IMR-90 (cell line): ENCODE data around the gene ERCC1. TPM values are rescaled to one million over a fixed set of nuclear protein-coding genes. Genes with fewer than 3 reads are reported as not detected.

Experiments used
- ATAC-seq: fragments of 200-7000 bp; cut with Tn5 transposase; 2 replicates; pipeline ENCODE4 v1.9.1; 2020; ENCODE audit warnings: low read depth, mild to moderate bottlenecking, moderate library complexity
- BruUV-seq: library from RNA; stranded (reverse); fragments of 400-500 nt; replicated peaks from 2 replicates; lab custom pipeline; 2021; lab: Mats Ljungman, UMichigan
- CTCF ChIA-PET: fragments of 300-600 bp; formaldehyde crosslinking; extraction: SDS; loops from one replicate; lab custom pipeline; 2021; ENCODE audit warnings: antibody characterized with exemption; lab: Yijun Ruan, JAX
- POLR2A ChIA-PET: fragments of 300-600 bp; sonication (Branson Sonifier 250); formaldehyde crosslinking; loops from one replicate; lab custom pipeline; 2022; ENCODE audit warnings: antibody characterized with exemption; ENCODE audit not compliant: unreplicated experiment; lab: Charles Lee
- DNase-seq: peaks from one replicate; pipeline ENCODE4 v3.0.0; 2013
- H2AFZ ChIP-seq: replicated peaks from 2 replicates; pipeline ENCODE3; 2013; ENCODE audit warnings: low read length, mild to moderate bottlenecking; ENCODE audit not compliant: poor library complexity
- H2AK5ac ChIP-seq: 2 replicates; pipeline ENCODE4 v1.6.1; 2013; ENCODE audit warnings: low read depth, low read length, inconsistent platforms
- H2AK9ac ChIP-seq: replicated peaks from 2 replicates; pipeline ENCODE3; 2013; ENCODE audit warnings: mild to moderate bottlenecking, low read depth, low read length, moderate library complexity; ENCODE audit not compliant: poor library complexity
- H2BK120ac ChIP-seq: 2 replicates; pipeline ENCODE4 v1.6.1; 2013; ENCODE audit warnings: low read depth, low read length, inconsistent platforms
- H2BK15ac ChIP-seq: 3 replicates; pipeline ENCODE4 v1.6.1; 2013; ENCODE audit warnings: low read depth, low read length, inconsistent platforms
- H2BK20ac ChIP-seq: 2 replicates; pipeline ENCODE4 v1.6.1; 2013; ENCODE audit warnings: low read depth, mild to moderate bottlenecking, inconsistent platforms, low read length, moderate library complexity
- H2BK5ac ChIP-seq: 2 replicates; pipeline ENCODE4 v1.6.1; 2013; ENCODE audit warnings: mild to moderate bottlenecking, low read depth, low read length, inconsistent platforms; ENCODE audit not compliant: poor library complexity, severe bottlenecking
- H3K14ac ChIP-seq: replicated peaks from 2 replicates; pipeline ENCODE4 v1.6.1; 2013; ENCODE audit warnings: low read depth, low read length, inconsistent platforms
- H3K18ac ChIP-seq: 2 replicates; pipeline ENCODE4 v1.6.1; 2013; ENCODE audit warnings: low read depth, low read length, control low read depth
- H3K23ac ChIP-seq: 2 replicates; pipeline ENCODE4 v1.6.1; 2013; ENCODE audit warnings: low read depth, low read length, inconsistent platforms
- H3K27ac ChIP-seq: 2 replicates; pipeline ENCODE4 v1.5.1; 2013; ENCODE audit warnings: mild to moderate bottlenecking, control low read depth, low read length; ENCODE audit not compliant: insufficient read depth
- H3K27me3 ChIP-seq: 2 replicates; pipeline ENCODE4 v1.6.1; 2013; ENCODE audit warnings: low read length; ENCODE audit not compliant: control insufficient read depth, insufficient read depth
- H3K36me3 ChIP-seq: 2 replicates; pipeline ENCODE4 v1.6.1; 2013; ENCODE audit warnings: low read length, mixed read lengths; ENCODE audit not compliant: control insufficient read depth, insufficient read depth
- H3K4ac ChIP-seq: 2 replicates; pipeline ENCODE4 v1.6.1; 2013; ENCODE audit warnings: low read depth, low read length, inconsistent platforms
- H3K4me1 ChIP-seq: 2 replicates; pipeline ENCODE4 v1.6.1; 2013; ENCODE audit warnings: low read length, mixed read lengths; ENCODE audit not compliant: control insufficient read depth, insufficient read depth
- H3K4me2 ChIP-seq: 2 replicates; pipeline ENCODE4 v1.6.1; 2013; ENCODE audit warnings: low read depth, mild to moderate bottlenecking, control low read depth, low read length, moderate library complexity
- H3K4me3 ChIP-seq: 2 replicates; pipeline ENCODE4 v1.5.1; 2013; ENCODE audit warnings: low read depth, mild to moderate bottlenecking, control low read depth, low read length, moderate library complexity; ENCODE audit not compliant: insufficient read depth
- H3K56ac ChIP-seq: 2 replicates; pipeline ENCODE4 v1.6.1; 2013; ENCODE audit warnings: low read length, inconsistent platforms; ENCODE audit not compliant: insufficient read depth; ENCODE audit errors: extremely low read depth
- H3K79me1 ChIP-seq, 2 experiments: 2 replicates each; pipeline ENCODE4 v1.6.1; 2013; ENCODE audit warnings: low read length in 2 of 2, inconsistent platforms in 1 of 2, low read depth in 1 of 2
- H3K9ac ChIP-seq: 2 replicates; pipeline ENCODE4 v1.6.1; 2013; ENCODE audit warnings: low read depth, low read length, control low read depth
- H3K9me1 ChIP-seq: 2 replicates; pipeline ENCODE4 v1.6.1; 2013; ENCODE audit warnings: low read length, inconsistent platforms; ENCODE audit not compliant: insufficient read depth
- H3K9me3 ChIP-seq: 2 replicates; pipeline ENCODE4 v1.6.1; 2013; ENCODE audit warnings: low read length; ENCODE audit not compliant: control insufficient read depth, insufficient read depth
- H4K20me1 ChIP-seq: 2 replicates; pipeline ENCODE4 v1.6.1; 2013; ENCODE audit warnings: low read length, inconsistent platforms; ENCODE audit not compliant: insufficient read depth
- H4K5ac ChIP-seq: 2 replicates; pipeline ENCODE4 v1.6.1; 2013; ENCODE audit warnings: mild to moderate bottlenecking, low read depth, low read length, control low read depth
- H4K8ac ChIP-seq, 2 experiments: 2 replicates each; pipeline ENCODE4 v1.6.1; 2013; ENCODE audit warnings: low read depth in 2 of 2, low read length in 2 of 2, control low read depth in 1 of 2, inconsistent platforms in 1 of 2
- H4K91ac ChIP-seq: 2 replicates; pipeline ENCODE4 v1.6.1; 2013; ENCODE audit warnings: low read depth, low read length, inconsistent platforms; ENCODE audit not compliant: insufficient read depth
- BHLHE40 ChIP-seq: fragments of 150-350 bp; IDR thresholded peaks from 2 replicates; pipeline ENCODE4 v1.6.1; 2016; ENCODE audit warnings: mild to moderate bottlenecking, low read depth, low read length
- CEBPB ChIP-seq: IDR thresholded peaks from 2 replicates; pipeline ENCODE4 v1.6.1; 2012; ENCODE audit warnings: low read depth, low read length, improper control_type of control experiment
- CHD1 ChIP-seq: IDR thresholded peaks from 2 replicates; pipeline ENCODE4 v1.6.1; 2012; ENCODE audit warnings: low read depth, low read length, improper control_type of control experiment
- CTCF ChIP-seq: conservative IDR thresholded peaks from 2 replicates; pipeline ENCODE4 v1.5.1; 2012; ENCODE audit warnings: mild to moderate bottlenecking, low read depth, low read length, improper control_type of control experiment
- ELK1 ChIP-seq: fragments of 150-350 bp; IDR thresholded peaks from 2 replicates; pipeline ENCODE4 v1.6.1; 2016; ENCODE audit warnings: low read depth, mild to moderate bottlenecking, low read length, moderate library complexity, borderline replicate concordance
- FOS ChIP-seq: fragments of 150-350 bp; IDR thresholded peaks from 2 replicates; pipeline ENCODE4 v1.6.1; 2016; ENCODE audit warnings: low read depth, low read length
- MAFK ChIP-seq: IDR thresholded peaks from 2 replicates; pipeline ENCODE4 v1.6.1; 2012; ENCODE audit warnings: low read depth, low read length, improper control_type of control experiment
- MAZ ChIP-seq: IDR thresholded peaks from 2 replicates; pipeline ENCODE4 v1.6.1; 2012; ENCODE audit warnings: low read depth, mild to moderate bottlenecking, low read length, improper control_type of control experiment, moderate library complexity, borderline replicate concordance
- MXI1 ChIP-seq: IDR thresholded peaks from 2 replicates; pipeline ENCODE4 v1.6.1; 2012; ENCODE audit warnings: low read depth, mild to moderate bottlenecking, low read length, moderate library complexity, borderline replicate concordance
- NFE2L2 ChIP-seq: fragments of 150-350 bp; IDR thresholded peaks from 2 replicates; pipeline ENCODE4 v1.6.1; 2016; ENCODE audit warnings: low read depth, mild to moderate bottlenecking, low read length
- POLR2A ChIP-seq: IDR thresholded peaks from 2 replicates; pipeline ENCODE4 v1.6.1; 2012; ENCODE audit warnings: mild to moderate bottlenecking, low read depth, low read length
- RAD21 ChIP-seq: IDR thresholded peaks from 2 replicates; pipeline ENCODE4 v1.6.1; 2012; ENCODE audit warnings: low read length, improper control_type of control experiment
- RCOR1 ChIP-seq: IDR thresholded peaks from 2 replicates; pipeline ENCODE4 v1.6.1; 2012; ENCODE audit warnings: mild to moderate bottlenecking, low read length, improper control_type of control experiment; ENCODE audit not compliant: insufficient replicate concordance
- RFX5 ChIP-seq: IDR thresholded peaks from 2 replicates; pipeline ENCODE4 v1.8.0; 2012; ENCODE audit warnings: low read depth, mild to moderate bottlenecking, low read length, moderate library complexity
- SMC3 ChIP-seq: fragments of 150-350 bp; IDR thresholded peaks from 2 replicates; pipeline ENCODE4 v1.6.1; 2016; ENCODE audit warnings: low read depth, mild to moderate bottlenecking, antibody characterized with exemption, low read length, moderate library complexity
- USF2 ChIP-seq: fragments of 150-350 bp; IDR thresholded peaks from 2 replicates; pipeline ENCODE4 v1.6.1; 2017; ENCODE audit warnings: mild to moderate bottlenecking, antibody characterized with exemption, low read length, low read depth
- WGBS, 2 experiments: methylation state at CpG; one replicate each; pipeline versions ENCODE4 v1.1.5 to v1.1.7; 2013; ENCODE audit warnings: missing lambda C conversion rate in 2 of 2; ENCODE audit not compliant: insufficient read length in 1 of 2; ENCODE audit errors: extremely low coverage in 2 of 2; 5-methylcytosine and 5-hydroxymethylcytosine counted together
- dilution Hi-C: fragments of 300-500 bp; cut with HindIII; formaldehyde crosslinking; loops from one replicate; pipeline ENCODE4 v1.14.3; 2018; ENCODE audit warnings: low sequenced_read_pairs; ENCODE audit not compliant: unreplicated experiment
- in situ Hi-C: fragments of 300-500 bp; cut with MboI; formaldehyde crosslinking; loops from 3 replicates; pipeline ENCODE4 v1.14.3; 2019; ENCODE audit warnings: low sequenced_read_pairs, inconsistent platforms, mixed read lengths
- intact Hi-C: fragments of 100-400 bp; cut with micrococcal nuclease; formaldehyde crosslinking; loops from 2 replicates; pipeline ENCODE4 v1.10.0; 2022
- polyA plus RNA-seq, 3 experiments: library from polyadenylated mRNA; depleted of rRNA; stranded (reverse); fragments of >200 nt; gene quantifications; 2 replicates each; pipeline ENCODE4 v1.2.3, GENCODE V29; 2012; ENCODE audit warnings: low replicate concordance in 1 of 3
- total RNA-seq: library from RNA; depleted of rRNA; stranded (reverse); fragments of >200 nt; gene quantifications from 2 replicates; pipeline ENCODE4 v1.2.3, GENCODE V29; 2012

ERCC1 gene
- total and polyA plus RNA-seq, 2 of the 4 experiments (the other 2 are of a cell fraction), result 84.2 to 132 TPM

- no peak overlapping the region for H3K27ac ChIP-seq
- H3K9ac ChIP-seq, result no peak overlapping the region
- no peak overlapping the region for H3K56ac ChIP-seq
- H3K14ac ChIP-seq, result no peak overlapping the region
- CTCF ChIA-PET, result no interaction called here
- no TSS peak for BruUV-seq
- no peak overlapping the region for H2AFZ ChIP-seq
- H3K4me3 ChIP-seq, result no peak overlapping the region
- H2AK9ac ChIP-seq, result no peak overlapping the region
- H4K20me1 ChIP-seq, result no peaks in the 10 kb centered on the region
- no peak overlapping the region for H3K4me2 ChIP-seq
- in situ Hi-C loops (no loop called here), intact Hi-C loops (no loop called here), dilution Hi-C loops (no loop called here)
- H2AK5ac ChIP-seq, result no peak overlapping the region
- H2BK120ac ChIP-seq, result no peak overlapping the region
- H3K23ac ChIP-seq, result no peak overlapping the region
- H3K79me1 ChIP-seq, result peaks cover 5 to 39% of the 10 kb centered on the region in 2 experiments
- no peak overlapping the region for H2BK15ac ChIP-seq
- H3K18ac ChIP-seq, result no peak overlapping the region
- no peak for DNase-seq
- ATAC-seq, result no peak
- no peaks in the 10 kb centered on the region; the same call in 1 of the 2 replicates for H3K4me1 ChIP-seq
- no peaks in the 10 kb centered on the region for H3K9me3 ChIP-seq
- no peak overlapping the region for H4K5ac ChIP-seq
- H3K36me3 ChIP-seq, result peaks cover 64% of the 10 kb centered on the region
- H4K8ac ChIP-seq, result no peak overlapping the region
- H2BK5ac ChIP-seq, result no peak overlapping the region
- H3K9me1 ChIP-seq, result no peaks in the 10 kb centered on the region; the same call in 1 of the 2 replicates
- POLR2A ChIA-PET, result no interaction called here
- no peak overlapping the region for H2BK20ac ChIP-seq
- no peaks in the 10 kb centered on the region for H3K27me3 ChIP-seq
- no peak overlapping the region for H4K91ac ChIP-seq
- H3K4ac ChIP-seq, result no peak overlapping the region
- 95% methylated on average over 4 of the region's 4 CpGs; no CpG with 5 or more reads in 1 of the 2 experiments for WGBS, 2 experiments
- TF ChIP-seq CHD1 (no peak), SMC3 (no peak), RFX5 (no peak), MAZ (no peak), MXI1 (no peak), ELK1 (no peak), BHLHE40 (no peak), USF2 (no peak), MAFK (no peak), RCOR1 (no peak), POLR2A (no peak), NFE2L2 (no peak), CTCF (no peak), CEBPB (no peak), RAD21 (no peak), FOS (no peak)
Observed at GRCh38 chr19:45417151-45417550, 6.6 kb downstream of the ERCC1 start.
